Thymus (tissue), 11 donors: ENCODE measurements around the gene RCC2. TPM values are rescaled to one million over a fixed set of nuclear protein-coding genes. Genes with fewer than 3 reads are reported as not detected.
"Not testable (repeated sequence)": the region's sequence is repeated elsewhere in the genome, so short reads cannot be mapped to it uniquely, and the experiment has no call there.

Experiments used
- DNase-seq, 9 donors: peaks; one replicate each; pipeline ENCODE4 v3.0.0-alpha.2; 2013; ENCODE audit warnings: low spot score in 9 of 9, low read depth in 6 of 9, missing footprints in 1 of 9
- H3K27ac ChIP-seq, 2 donors: one replicate each; pipeline ENCODE4 v1.5.1; 2013; ENCODE audit warnings: control low read depth in 1 of 2, low read depth in 1 of 2, low read length in 1 of 2, mild to moderate bottlenecking in 1 of 2, moderate library complexity in 1 of 2
- H3K27me3 ChIP-seq, 2 donors: one replicate each; pipeline ENCODE4 v1.5.1; 2013; ENCODE audit warnings: low read length in 1 of 2; ENCODE audit not compliant: control insufficient read depth in 2 of 2, insufficient read depth in 1 of 2
- H3K36me3 ChIP-seq, 2 donors: one replicate each; pipeline ENCODE4 v1.5.1; 2013; ENCODE audit warnings: low read length in 1 of 2, mild to moderate bottlenecking in 1 of 2, moderate library complexity in 1 of 2; ENCODE audit not compliant: control insufficient read depth in 2 of 2, insufficient read depth in 2 of 2
- H3K4me1 ChIP-seq, 2 donors: one replicate each; pipeline ENCODE4 v1.5.1; 2013; ENCODE audit warnings: low read length in 2 of 2; ENCODE audit not compliant: control insufficient read depth in 2 of 2, insufficient read depth in 2 of 2
- H3K4me3 ChIP-seq, 2 donors: one replicate each; pipeline ENCODE4 v1.5.1; 2013; ENCODE audit warnings: low read length in 2 of 2, control low read depth in 1 of 2, mild to moderate bottlenecking in 1 of 2
- H3K9me3 ChIP-seq, 2 donors: one replicate each; pipeline ENCODE4 v1.5.1; 2013; ENCODE audit warnings: low read length in 1 of 2, mild to moderate bottlenecking in 1 of 2; ENCODE audit not compliant: control insufficient read depth in 2 of 2, insufficient read depth in 1 of 2
- WGBS: extraction: QIAGEN DNeasy Blood & Tissue Kit; methylation state at CpG from one replicate; pipeline ENCODE4 v1.1.7; 2013; 5-methylcytosine and 5-hydroxymethylcytosine counted together
- polyA plus RNA-seq: library from polyadenylated mRNA; stranded (reverse); fragments of 200-250 nt; gene quantifications from one replicate; pipeline ENCODE4 v1.2.3, GENCODE V29; 2013
- total RNA-seq: library from RNA; stranded (reverse); fragments of 120-200 nt; gene quantifications from one replicate; pipeline ENCODE4 v1.2.4, GENCODE V29; 2013
- donor health status: healthy.

RCC2 gene
- total and polyA plus RNA-seq, 2 donors: 56.8 to 65.2 TPM

GRCh38 chr1:17471393-17471792, 31.9 kb upstream of the RCC2 start:
- Histone ChIP-seq H3K36me3 (no peaks in the 10 kb centered on the region), H3K27ac (no peak overlapping the region), H3K27me3 (no peaks in the 10 kb centered on the region), H3K4me1 (no peaks in the 10 kb centered on the region), H3K4me3 (no peak overlapping the region), H3K9me3 (no peaks in the 10 kb centered on the region)
- WGBS: 92% methylated on average over 2 of the region's 2 CpGs
- no peak for DNase-seq

- Histone ChIP-seq H3K27me3 (no peaks in the 10 kb centered on the region), H3K36me3 (no peaks in the 10 kb centered on the region), H3K4me3 (no peak overlapping the region), H3K9me3 (no peaks in the 10 kb centered on the region), H3K27ac (no peak overlapping the region), H3K4me1 (no peaks in the 10 kb centered on the region)
- 78% methylated on average over 11 of the region's 11 CpGs for WGBS
- DNase-seq: no peak
These were observed 30.7 kb upstream of the RCC2 start for GRCh38 chr1:17470021-17470799.

GRCh38 chr1:17468357-17469265, 29.1 kb upstream of the RCC2 start:
- not testable (repeated sequence) for H3K4me1 ChIP-seq, H3K4me3 ChIP-seq, H3K36me3 ChIP-seq, H3K9me3 ChIP-seq, H3K27ac ChIP-seq, DNase-seq, H3K27me3 ChIP-seq
- WGBS: 88% methylated on average over 16 of the region's 16 CpGs

- H3K36me3 ChIP-seq: no peaks in the 10 kb centered on the region
- no peak for DNase-seq
- no peaks in the 10 kb centered on the region for H3K9me3 ChIP-seq
- no peaks in the 10 kb centered on the region for H3K4me1 ChIP-seq
- H3K27ac ChIP-seq: no peak overlapping the region
- 83% methylated on average over 6 of the region's 6 CpGs for WGBS
- no peaks in the 10 kb centered on the region for H3K27me3 ChIP-seq
- no peak overlapping the region for H3K4me3 ChIP-seq
These were observed 26.9 kb upstream of the RCC2 start for GRCh38 chr1:17466359-17466758.

DNA sequence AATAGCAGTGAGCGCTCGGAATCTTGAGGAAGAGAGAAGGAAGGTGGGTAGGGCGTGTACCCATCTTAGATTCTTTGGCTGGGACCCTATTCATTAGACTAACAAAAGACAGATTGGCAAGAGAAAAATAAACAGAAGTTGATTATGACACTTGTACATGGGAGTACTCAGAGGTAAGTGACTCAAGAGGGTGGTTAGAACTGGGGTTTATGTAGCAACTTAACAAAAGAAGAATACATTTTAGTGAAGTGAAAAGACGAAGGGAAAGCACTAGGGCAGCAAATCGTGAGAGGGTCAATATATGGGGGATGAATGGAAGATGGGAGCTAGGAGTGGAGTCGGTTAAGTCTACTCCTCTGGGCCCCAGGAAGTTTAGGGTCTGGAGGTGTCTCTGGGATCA, 25.8 kb upstream of the RCC2 start:
- Histone ChIP-seq H3K27ac (no peak overlapping the region), H3K4me3 (no peak overlapping the region), H3K36me3 (no peaks in the 10 kb centered on the region), H3K4me1 (no peaks in the 10 kb centered on the region), H3K9me3 (no peaks in the 10 kb centered on the region), H3K27me3 (peaks cover 0 to 3% of the 10 kb centered on the region in 2 donors)
- 90% methylated on average over 6 of the region's 6 CpGs for WGBS
- no peak for DNase-seq

DNA sequence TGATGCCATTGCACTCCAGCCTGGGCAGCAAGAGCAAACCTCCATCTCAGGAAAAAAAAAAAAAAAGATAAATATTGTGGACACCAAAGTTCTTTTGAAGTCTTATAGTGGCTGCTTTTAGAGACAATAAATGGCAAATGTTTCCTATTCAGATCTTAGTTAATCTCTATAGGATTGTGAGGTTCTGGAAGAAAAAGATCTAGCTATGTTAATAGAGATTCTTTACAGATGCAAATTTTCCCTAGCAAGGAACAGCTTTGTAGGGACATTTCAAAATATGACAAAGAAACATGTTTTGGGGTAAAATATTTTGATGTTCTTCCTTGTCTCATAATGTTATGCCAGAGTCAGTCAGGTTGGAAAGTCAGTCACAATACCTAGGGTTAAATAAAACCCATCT, 24.5 kb upstream of the RCC2 start:
- H3K27ac ChIP-seq: no peak overlapping the region
- no peaks in the 10 kb centered on the region for H3K9me3 ChIP-seq
- H3K27me3 ChIP-seq: peaks cover 0 to 3% of the 10 kb centered on the region in 2 donors
- no peaks in the 10 kb centered on the region for H3K4me1 ChIP-seq
- no peak overlapping the region for H3K4me3 ChIP-seq
- H3K36me3 ChIP-seq: no peaks in the 10 kb centered on the region
- no peak for DNase-seq

DNA sequence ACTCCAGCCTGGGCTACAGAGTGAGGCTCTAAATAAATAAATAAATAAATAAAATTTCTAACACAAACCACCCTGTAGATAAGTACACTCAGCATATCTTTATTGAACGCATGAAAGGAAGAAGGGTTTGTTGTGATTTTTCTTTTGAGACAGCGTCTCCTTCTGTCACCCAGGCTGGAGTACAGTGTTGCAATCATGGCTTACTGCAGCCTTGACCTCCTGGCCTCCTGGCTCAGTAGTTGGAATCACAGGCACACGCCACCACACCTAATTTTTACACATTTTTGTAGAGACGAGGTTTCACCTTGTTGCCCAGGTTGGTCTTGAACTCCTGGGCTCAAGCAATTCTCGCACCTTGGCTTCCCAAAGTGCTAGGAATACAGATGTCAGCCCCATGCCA, 23.2 kb upstream of the RCC2 start:
- no peak overlapping the region for H3K27ac ChIP-seq
- DNase-seq: no peak
- 97% methylated on average over 5 of the region's 5 CpGs for WGBS
- no peaks in the 10 kb centered on the region for H3K9me3 ChIP-seq
- H3K27me3 ChIP-seq: peaks cover 0 to 3% of the 10 kb centered on the region in 2 donors
- H3K4me3 ChIP-seq: no peak overlapping the region
- H3K4me1 ChIP-seq: no peaks in the 10 kb centered on the region
- H3K36me3 ChIP-seq: no peaks in the 10 kb centered on the region

DNA sequence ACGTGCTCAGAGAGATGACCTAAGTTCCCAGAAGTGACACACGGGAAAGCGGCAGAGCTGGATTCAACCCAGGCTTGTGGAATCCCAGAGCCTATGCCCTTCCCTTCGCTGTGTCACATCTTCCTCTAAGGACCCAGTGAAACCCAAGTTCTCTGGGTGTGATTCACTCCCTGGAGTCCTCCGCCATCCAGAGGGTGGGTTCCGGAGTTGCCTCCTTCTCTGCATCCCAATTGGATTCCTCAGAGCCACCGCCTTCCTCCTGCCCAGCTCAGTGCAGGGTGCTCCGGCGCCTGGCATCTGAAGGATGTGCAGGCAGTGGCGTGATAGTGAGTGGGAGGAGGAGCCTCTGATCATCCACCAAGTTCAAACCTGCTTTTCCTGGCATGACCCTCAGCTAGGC, 20.7 kb upstream of the RCC2 start:
- Histone ChIP-seq H3K27ac (peak overlapping the region in 1 of 2 donors; percentile 5), H3K36me3 (no peaks in the 10 kb centered on the region), H3K27me3 (peaks cover 0 to 3% of the 10 kb centered on the region in 2 donors), H3K9me3 (no peaks in the 10 kb centered on the region), H3K4me3 (no peak overlapping the region), H3K4me1 (no peaks in the 10 kb centered on the region)
- WGBS: 92% methylated on average over 10 of the region's 10 CpGs
- no peak for DNase-seq

- Histone ChIP-seq H3K27ac (no peak overlapping the region), H3K4me3 (no peak overlapping the region), H3K36me3 (no peaks in the 10 kb centered on the region), H3K27me3 (peaks cover 0 to 3% of the 10 kb centered on the region in 2 donors), H3K4me1 (no peaks in the 10 kb centered on the region), H3K9me3 (no peaks in the 10 kb centered on the region)
- DNase-seq: no peak
- 95% methylated on average over 1 of the region's 1 CpG for WGBS
These were observed 19.3 kb upstream of the RCC2 start for GRCh38 chr1:17458794-17459193.
